ENCODE results near the gene DGKI.

Gene DGKI

DNA sequence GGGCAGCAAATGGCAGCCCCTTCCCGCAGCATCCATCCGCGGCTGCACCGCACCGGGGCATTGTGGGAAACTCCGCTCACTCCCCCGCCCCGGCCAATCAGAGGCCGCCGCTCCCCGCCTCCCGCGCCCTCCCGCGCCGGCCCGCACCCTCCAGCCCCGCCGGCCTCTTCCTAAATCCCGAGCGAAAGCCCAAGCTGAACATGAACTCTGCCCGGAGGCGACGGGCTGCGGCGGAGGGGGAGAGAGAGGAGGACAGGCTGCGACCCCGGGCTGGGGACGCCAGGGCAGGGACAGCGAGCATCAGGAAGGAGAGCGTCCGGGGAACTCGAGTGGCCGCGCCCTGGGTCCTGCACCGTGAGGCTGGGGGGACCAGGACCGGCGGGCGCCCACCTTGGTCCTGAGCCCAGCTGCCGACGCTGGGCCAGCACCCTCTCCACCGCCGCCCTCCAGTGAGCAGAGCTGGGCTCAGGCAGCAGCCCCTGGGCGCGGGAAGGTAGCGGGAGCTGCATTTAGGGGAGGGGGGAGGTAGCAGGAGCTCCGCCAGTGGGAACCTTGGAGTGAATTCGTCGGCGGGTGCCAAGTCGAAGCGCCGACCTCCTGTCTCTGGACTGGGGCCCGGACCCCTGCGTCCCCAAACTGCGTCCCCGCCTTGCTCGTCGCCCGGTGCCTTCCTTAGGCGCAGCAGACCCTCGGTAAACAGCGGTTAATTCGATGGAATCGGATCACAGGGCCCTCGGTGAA is at the start of gene DGKI:
Gene DGKI (minus strand): TSS at position 148 of the 741 bp plus-strand sequence.
- DNase-seq (ENCODE audit: extremely low read depth in 1 of 2, low read depth in 1 of 2): no peak

DNA sequence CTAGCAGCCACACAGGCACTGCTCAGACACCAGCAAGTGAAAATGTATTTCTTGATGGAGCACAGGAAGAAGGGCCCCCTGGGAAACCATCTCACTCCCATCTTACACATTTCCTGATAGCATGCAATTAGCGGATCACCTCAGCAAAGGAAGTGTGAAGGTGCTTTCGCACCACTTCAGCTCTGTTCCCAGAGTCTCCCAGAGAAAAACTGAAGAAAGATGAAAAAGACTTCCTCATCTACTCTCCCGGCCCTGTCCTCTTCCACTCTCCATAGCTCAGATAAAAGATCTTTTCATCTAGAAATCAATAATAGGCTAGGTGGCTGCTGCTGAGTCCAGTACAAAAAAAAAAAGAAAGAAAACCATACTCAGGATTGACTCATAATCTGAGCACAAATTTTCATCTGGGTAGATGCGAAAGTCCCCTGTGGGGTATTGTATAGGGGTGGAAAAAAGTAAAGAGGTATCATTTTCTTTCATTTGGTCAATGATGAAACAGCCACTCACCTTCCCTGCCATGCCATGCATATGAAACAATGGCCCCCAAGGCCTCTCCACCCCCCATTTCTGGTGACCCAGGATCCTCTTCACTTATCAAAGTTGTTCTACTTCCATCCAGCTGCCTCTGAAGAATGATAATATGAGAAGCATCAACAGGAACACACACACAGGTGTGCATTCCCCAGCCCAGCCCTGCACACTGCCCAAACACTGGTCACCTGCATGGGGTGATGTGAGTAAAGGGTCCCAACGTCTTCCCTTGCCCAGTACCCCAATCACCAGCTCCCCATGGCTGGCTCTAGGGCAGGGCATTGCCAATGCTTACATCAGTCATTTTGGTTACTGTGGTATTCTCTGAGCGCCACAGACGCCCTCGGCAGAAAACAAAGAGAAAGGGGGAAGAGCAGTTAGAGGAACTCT is 48.8 kb upstream of the DGKI start:
- peak in 1 of 2 donors; percentile 42 for DNase-seq (ENCODE audit: extremely low read depth in 1 of 2, low read depth in 1 of 2)

DNA sequence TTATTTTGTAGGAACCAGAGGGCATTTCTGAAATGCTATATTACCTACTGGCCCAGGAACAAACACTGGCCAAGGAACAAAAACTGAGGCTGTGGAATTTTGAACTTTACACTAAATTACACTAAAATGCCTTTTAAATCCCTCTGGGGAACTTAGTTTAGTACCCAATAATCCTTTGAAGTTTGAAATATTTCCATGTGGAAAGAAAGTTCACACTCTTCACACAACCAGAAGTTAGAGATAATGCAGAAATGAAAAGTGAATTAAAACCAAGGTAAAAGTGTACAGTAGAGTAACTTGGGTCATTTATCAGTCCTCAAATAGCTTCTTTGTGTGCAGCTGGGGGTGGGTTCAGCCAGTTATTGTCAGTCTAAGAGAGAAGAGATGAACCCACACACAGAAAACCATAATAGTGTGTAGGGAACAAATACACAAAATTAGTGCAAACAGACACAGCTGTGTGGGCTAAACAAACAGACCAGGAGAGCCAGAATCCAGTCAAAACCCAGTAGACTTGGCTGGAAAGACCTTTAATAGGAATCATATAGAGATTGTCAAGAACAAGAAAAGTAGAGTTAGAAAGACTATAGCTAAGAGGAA is 46.5 kb upstream of the DGKI start:
- DNase-seq (ENCODE audit: extremely low read depth in 1 of 2, low read depth in 1 of 2): no peak

DNA sequence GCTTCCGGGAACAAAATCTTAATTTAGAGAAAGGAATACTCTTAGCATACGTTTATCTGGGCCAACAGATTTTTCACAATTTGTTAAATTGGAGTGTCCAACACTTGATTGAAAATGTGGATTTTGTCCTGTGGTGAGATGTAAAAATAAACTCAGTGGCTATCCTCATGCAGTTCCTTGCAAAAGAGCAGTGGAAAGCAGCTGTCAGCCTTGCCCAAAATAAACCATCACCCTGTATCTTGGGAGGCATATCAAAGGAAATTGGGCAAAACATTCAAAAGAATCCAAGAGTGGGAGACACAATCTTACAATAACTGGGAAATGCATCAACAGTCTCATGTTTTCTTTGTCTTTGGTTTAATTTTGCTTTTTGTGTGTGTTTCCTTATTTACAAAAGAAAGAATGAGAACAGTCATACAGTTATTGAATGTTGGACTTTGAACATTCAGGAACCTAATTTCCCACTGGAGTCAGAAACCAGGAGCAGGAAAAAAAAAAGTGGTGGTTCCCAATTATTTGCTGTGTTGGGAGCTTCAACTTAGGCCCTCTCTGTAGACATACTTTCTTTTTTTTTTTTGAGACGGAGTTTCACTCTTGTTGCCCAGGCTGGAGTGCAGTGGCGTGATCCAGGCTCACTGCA is 44.4 kb upstream of the DGKI start:
- DNase-seq (ENCODE audit: extremely low read depth in 1 of 2, low read depth in 1 of 2): no peak

DNA sequence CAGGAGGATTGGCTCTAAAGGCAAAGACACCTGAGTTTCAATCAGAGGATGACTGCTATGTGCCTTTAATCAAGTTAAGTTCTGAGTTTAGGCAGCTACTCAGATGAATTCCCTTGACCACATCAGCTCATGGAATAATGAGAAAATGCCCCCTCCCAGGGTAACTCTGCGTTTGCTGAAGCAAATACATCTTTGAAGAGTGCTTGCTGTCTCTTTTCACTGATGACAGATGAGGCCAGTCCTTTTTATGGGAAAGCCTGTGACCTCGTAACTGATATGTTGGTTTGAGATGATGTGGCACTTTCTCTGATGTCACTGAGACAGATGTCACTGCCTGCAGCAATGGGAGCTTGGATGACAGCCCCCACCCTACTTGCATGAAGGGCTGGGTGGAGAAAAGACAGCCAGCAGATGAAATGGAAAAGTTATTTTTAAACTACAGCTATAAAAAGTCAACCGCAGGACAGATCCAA is 43.7 kb upstream of the DGKI start:
- no peak for DNase-seq (ENCODE audit: extremely low read depth in 1 of 2, low read depth in 1 of 2)

DNA sequence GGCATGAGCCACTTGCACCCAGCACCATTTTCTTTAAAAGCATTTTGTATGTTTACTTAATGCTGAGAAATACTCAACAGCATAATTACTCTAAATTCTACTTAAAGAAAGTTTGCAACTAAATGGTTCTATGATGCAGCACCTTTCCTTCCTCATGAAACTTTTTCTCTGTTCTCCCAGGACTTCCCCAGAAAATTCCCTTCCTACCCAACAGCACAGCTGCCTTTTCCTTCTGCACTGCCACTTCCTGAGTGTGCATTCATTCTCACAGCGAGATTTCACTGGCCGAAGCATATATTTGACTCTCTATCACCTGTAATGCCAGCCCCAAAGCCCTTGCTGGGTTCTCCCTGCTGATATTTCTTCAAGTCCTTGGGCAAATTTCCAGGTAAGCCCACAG is 41.5 kb upstream of the DGKI start:
- no peak for DNase-seq (ENCODE audit: extremely low read depth in 1 of 2, low read depth in 1 of 2)

DNA sequence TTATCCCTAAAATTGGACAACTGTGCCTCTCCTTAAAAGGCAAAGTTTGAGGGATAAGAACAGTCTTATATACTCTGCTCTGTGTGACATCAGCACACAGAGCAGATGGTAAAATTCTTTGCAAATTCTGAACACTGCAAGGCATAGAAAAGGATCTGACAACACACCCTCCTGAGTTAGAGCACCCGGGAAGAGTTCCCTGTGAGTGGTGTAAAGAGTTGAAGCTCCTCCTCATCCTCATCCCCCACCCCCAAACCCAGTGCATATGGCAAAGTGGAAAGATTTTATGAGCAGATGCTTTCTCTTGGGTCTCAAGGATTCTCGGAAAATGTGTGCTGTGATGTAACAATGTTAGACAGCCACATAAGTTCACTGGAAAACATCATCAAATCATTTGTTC is 40.0 kb upstream of the DGKI start:
- DNase-seq (ENCODE audit: extremely low read depth in 1 of 2, low read depth in 1 of 2): no peak

DNA sequence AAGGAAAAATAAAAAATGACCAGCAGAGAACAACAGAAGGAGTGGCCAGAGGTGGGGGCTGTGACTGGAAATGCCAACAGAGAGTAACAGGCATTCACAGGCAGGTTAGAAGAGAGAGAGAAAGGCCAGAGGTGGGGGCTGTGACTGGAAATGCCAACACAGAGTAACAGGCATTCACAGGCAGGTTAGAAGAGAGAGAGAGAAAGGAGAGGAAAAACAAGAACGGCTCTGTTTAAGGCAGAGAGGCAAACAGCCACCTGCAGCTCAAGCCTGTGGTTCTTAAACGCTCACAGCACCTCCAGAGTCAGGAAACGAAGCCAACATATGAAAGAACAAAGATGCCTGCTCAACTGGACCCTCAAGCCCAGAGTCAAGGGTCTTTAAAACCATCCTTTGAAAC is 39.5 kb upstream of the DGKI start:
- DNase-seq (ENCODE audit: extremely low read depth in 1 of 2, low read depth in 1 of 2): no peak

DNA sequence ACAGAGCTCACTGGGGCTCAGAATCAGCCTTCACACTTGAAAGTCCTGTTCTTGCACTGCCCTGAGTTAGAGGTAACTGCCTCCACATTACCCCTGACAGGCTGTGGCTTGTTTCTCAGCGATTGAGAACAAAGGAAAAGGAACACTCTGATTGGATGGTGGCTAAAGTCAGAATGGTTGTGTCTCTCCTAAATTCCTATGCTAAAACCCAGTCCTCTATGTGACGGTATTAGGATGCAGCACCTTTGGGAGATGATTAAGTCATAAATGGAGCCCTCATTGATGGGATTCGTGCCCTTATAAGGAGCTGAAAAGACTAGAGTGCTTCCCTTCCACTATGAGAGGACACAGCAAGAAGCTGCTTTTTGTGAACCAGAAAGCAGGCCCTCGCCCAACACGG is 38.9 kb upstream of the DGKI start:
- DNase-seq (ENCODE audit: extremely low read depth in 1 of 2, low read depth in 1 of 2): no peak

DNA sequence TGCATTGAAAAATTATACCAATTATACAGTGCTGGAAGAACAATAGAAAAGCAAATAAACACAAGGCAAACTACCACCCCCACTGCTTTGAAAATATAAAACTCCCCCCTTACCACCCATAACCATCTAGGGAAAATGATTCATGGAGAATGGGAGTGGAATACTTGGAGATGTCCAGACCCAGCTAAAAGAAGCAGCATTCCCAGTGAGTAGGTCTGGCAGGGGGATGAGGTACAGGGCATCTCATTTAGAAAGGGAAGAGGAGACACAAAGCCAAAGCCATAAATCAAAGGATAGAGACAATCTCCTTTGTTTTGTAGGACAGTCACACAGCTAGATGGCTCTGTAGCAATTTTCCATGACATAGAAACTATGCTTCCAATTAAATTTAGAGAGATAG is 36.0 kb upstream of the DGKI start:
- no peak for DNase-seq (ENCODE audit: extremely low read depth in 1 of 2, low read depth in 1 of 2)

DNA sequence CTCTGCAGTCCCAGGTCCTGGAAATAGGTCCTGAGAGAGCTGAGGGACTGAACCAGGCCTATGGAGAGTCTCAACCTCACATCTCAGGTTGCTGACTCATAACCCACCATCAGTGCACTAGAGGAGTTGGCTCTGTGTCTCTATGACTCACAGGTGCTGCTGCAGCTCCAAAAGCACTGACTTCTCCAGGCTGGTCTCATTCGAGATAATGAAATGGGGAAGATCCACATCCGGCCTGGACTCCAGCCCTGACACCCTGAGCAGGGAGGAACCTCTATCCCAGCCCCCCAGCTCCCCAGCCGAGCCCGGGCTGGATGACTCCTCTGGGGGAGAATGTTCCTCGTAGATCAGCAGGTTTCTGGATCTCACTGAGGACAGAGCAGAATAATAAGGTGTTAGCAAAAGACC is 35.5 kb upstream of the DGKI start:
- peak in 1 of 2 donors; percentile 32 for DNase-seq (ENCODE audit: extremely low read depth in 1 of 2, low read depth in 1 of 2)

DNA sequence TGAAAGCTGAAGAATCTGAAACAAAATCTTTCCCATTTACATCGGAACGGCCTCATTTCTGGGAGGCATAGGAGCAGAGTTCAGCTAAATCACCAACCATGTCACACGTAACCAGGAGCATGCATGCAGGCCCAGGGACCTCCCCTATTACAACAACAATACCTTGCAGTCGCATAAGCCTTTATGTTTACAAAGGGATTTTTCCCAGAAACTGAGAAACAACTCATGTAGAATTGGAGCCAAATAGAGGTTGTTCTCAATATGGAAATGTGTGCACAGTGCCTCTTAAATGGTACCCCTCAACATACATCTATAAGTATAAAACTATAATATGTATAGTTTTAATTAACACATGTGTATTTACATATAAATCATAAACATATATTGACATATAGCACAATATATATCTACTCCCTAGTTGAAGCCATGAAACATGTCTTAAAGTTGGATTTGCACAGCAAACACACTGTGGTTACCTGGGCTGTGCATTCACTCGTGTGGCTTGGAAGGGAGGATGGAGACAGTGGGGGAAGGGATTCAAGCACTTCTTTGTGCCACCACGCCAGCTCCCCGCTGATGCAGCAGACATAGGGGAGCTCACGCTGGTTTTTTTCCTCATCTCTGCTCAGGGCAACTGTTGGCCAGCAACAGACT is 35.0 kb upstream of the DGKI start:
- no peak for DNase-seq (ENCODE audit: extremely low read depth in 1 of 2, low read depth in 1 of 2)

DNA sequence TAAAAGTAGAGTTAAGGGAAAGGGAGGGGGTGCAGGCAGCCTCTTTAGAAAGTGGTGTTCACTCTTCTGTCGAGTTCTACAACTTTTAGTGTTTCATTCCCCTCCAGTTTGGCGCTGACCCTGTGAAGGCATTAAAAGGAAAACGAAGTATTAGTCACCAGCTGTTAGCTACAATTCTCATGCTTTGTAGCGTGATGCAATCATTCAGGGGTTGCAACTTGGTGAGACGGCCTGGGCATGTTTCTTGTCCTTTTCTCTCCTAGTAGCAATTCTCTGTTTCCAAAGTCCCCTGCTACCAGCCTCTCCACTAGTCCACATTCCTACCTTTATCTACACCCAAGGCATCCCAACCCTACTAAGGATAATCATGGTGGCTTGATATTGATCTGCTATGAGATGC is 33.7 kb upstream of the DGKI start:
- no peak for DNase-seq (ENCODE audit: extremely low read depth in 1 of 2, low read depth in 1 of 2)

DNA sequence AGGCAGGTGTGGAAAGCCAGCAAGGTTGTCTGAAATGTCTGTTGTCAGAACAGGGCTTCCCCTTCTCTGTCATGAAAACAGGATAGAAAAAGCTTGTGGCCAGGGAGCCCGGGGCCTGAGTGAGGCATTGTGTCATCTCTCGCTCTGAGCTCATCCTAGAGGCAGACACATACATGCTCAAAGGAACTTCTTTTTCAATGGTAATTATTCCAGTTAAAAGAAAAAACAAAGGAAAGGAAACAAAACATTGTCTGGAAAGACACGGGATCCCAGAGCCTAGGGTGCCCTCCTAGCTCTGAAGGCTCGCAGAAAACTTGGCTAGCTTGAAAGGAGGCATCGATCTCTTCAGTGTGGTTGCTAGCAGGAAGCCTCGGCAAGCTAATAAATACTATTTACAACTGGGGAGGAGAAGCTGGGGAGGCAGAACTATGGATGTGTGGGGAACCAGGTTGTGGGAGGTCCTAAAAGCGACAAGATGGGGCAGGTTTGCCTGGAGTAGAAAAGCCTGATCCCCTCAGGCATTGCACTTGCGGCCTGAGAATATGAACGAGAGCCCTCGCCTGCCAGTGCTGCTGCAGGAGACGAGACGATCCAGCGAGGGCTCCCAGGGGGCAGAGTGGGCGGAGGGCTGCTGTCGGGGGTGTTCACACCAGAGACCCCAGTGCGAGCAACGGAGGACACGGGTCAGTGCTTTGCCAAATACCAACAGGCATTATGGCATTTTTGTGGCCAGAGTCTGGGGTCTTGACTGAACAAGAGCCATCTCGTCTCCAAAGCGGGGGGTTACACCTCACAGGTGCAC is 32.8 kb upstream of the DGKI start:
- DNase-seq (ENCODE audit: extremely low read depth in 1 of 2, low read depth in 1 of 2): no peak

DNA sequence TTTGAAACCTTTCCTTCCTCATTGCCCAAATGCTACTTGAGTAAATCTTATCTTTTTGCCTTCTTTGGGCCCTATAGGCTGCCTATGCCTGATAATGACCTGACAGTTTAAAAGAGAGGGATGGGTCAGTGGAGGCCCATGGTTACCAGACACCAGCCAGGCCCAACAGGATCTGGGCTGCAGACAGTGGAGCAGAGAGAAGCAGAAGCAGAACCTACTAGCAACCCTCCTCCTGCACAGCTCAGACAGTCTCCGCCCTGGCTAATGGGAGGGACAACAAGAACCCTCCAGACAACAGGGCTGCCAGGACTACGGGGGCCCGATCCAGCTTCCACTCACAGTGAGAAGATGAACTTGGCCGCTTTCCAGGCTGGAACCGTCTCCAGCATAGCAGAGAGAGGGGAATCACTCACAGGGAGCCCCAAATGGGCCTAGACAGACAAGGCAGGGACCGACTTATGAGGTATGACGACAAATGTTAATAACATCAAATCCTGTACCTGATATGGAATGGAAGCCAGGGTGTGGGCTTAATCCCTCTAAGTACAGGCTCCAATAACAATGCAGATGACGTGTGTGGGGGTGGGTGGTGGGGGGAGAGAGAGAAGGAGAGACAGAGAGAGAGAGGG is 31.7 kb upstream of the DGKI start:
- no peak for DNase-seq (ENCODE audit: extremely low read depth in 1 of 2, low read depth in 1 of 2)

DNA sequence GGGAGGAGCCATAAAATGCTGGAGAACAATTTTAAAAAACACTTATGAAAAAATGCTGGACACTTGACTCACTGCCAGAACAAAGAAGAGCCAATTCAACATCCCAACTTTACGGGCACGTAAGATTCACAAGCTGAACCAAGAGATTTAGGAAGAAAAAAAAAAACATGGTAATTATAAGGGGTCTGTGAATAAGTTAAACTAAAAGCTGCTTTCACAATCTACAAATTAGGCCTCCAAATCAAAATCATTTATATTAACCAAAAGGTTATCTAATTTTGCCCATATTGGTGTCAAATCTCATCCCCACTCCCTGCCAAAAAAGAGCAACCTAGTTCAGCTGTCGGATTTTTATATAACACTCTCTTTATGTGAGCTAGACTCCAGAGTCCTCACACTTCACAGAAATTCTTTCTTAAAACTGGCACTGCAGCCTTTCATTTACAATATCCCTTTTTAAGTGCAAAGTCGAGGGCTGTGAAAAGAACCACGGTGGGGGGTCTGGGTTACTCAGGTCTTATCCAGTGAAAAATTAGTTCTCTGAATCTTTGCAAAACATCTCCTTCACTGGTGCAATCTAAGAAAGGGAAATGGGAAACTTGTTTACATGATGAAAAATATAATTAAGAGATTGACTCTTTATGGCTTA is 30.4 kb upstream of the DGKI start:
- DNase-seq (ENCODE audit: extremely low read depth in 1 of 2, low read depth in 1 of 2): no peak

DNA sequence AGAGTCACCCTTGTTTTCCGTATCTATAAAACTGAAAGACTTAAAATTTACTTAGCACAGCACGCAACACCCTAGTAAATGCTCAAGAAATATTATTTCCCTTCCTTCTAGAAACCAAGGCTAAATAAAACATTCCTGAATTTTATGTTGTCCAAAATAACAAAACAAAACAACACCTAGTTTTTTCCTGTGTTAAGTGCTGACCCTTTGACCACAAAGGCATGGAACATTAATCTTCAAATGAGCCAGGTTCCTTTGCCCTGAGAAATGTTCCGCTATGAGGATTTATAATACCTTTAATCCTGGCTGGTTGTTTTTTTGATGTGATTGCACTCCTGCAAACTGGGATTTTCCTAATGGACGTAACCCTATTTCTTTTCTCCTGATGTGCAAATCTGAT is 29.0 kb upstream of the DGKI start:
- DNase-seq (ENCODE audit: extremely low read depth in 1 of 2, low read depth in 1 of 2): no peak

DNA sequence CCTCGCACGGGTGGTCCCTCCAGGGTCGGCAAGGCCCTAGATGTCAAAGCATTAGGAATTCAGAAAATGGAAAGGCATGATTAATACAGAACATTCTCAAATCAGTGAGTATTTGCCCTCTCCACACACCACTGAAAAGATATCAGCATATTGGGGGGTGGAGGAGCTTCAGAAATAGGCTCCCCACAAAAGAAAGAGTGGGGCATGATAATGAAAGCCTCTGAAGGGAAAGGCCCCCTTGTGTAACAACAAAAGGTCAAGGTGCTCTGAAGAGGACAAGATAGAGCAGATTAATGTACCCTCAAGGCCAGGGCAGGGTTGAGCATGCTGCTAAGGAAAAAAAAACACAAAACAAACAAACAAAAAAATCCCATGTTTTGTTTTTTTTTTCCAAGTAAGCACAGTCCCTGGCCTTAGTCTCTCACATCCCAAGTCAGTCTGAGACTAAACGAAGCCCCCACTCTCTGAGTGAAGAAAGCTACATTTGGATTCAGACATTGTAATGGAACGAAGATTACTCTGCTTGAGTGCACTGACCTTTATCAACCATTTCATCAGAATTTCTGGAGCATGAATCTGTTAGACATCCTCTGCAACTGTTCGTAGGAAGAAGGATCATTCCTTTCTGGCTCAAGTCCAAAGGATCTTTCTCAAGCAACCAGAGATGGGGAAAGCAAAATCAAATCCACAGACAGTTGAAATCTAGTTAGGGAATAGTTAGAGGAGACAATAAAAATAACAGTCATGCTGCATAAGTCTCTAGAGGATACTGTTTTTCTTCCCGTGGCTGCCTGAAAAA is 27.4 kb upstream of the DGKI start:
- no peak for DNase-seq (ENCODE audit: extremely low read depth in 1 of 2, low read depth in 1 of 2)

All from stimulated activated CD8-positive, alpha-beta memory T cell treated with anti-CD3 and anti-CD28 coated beads, Interleukin-7, amount 100 ng/mL, for 48 hours (primary cell).